ENCODE data around the gene TMTC1. TPM values are rescaled to one million over a fixed set of nuclear protein-coding genes. Genes with fewer than 3 reads are reported as not detected.

TMTC1 gene
- polyA plus RNA-seq, 1 donor (not counting 4 experiments of a cell fraction or from before 2014, with no cell fraction given): 3.7 TPM

GRCh38 chr12:29463198-29463597 is 320.5 kb downstream of the TMTC1 start:
- Histone ChIP-seq H3K36me3 (ENCODE audit: control insufficient read depth in 2 of 2, extremely low read depth in 1 of 2, insufficient read depth in 2 of 2, low read length in 2 of 2) (no peaks in the 10 kb centered on the region), H2AFZ (ENCODE audit: control insufficient read depth, low read length) (no peak overlapping the region), H3K79me2 (ENCODE audit: control insufficient read depth, insufficient read depth, low read length) (no peaks in the 10 kb centered on the region), H3K4me1 (ENCODE audit: control insufficient read depth, extremely low read depth, insufficient read depth, low read length) (no peaks in the 10 kb centered on the region), H3K27me3 (ENCODE audit: control insufficient read depth, extremely low read depth, insufficient read depth, low read length) (no peaks in the 10 kb centered on the region), H3K9ac (ENCODE audit: control insufficient read depth, extremely low read depth, insufficient read depth, low read length) (no peak overlapping the region), H3K27ac (ENCODE audit: control insufficient read depth, insufficient read depth, low read length) (no peak overlapping the region), H4K20me1 (ENCODE audit: control insufficient read depth, extremely low read depth, insufficient read depth, low read length) (no peaks in the 10 kb centered on the region), H3K4me3 (ENCODE audit: control insufficient read depth in 2 of 3, extremely low read depth in 1 of 3, insufficient read depth in 2 of 3, low read depth in 1 of 3, low read length in 3 of 3) (no peak overlapping the region), H3K9me1 (ENCODE audit: control insufficient read depth, extremely low read depth, insufficient read depth, low read length) (no peaks in the 10 kb centered on the region), H3K4me2 (ENCODE audit: control insufficient read depth, extremely low read depth, insufficient read depth, low read depth, low read length) (no peak overlapping the region), H3K9me3 (ENCODE audit: control insufficient read depth, low read depth, low read length) (no peaks in the 10 kb centered on the region)
- no peak for FAIRE-seq
- no peak for DNase-seq (ENCODE audit: low read depth, low spot score)
- TF ChIP-seq EZH2 (IDR thresholded peaks at IDR 0.05; ENCODE audit: low read length): no peak
- dilution Hi-C loops (cut with MboI; ENCODE audit: extremely low pct_ligation_motif_present, low sequenced_read_pairs): no loop called here

DNA sequence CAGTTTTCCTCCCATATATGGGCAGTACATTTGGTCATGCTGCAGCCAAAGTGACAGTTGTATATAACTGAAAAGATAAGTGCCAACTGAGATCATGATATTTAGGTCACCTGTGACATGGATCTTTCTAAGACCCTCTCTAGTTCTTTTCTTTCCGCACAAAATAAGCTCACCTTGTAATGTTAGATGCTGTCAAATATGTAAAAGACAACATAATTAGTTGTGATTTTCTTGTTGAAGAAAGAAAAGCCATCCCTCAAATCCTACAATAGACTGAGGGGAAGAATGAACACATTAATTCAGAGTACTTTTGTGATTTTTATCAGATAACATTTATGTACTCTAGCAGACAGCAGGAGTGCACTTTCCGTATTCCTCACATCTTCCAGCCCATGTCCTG is 323.7 kb downstream of the TMTC1 start:
- Histone ChIP-seq H3K9me3 (ENCODE audit: control insufficient read depth, low read depth, low read length) (no peaks in the 10 kb centered on the region), H3K27me3 (ENCODE audit: control insufficient read depth, extremely low read depth, insufficient read depth, low read length) (no peaks in the 10 kb centered on the region), H3K79me2 (ENCODE audit: control insufficient read depth, insufficient read depth, low read length) (no peaks in the 10 kb centered on the region), H3K4me1 (ENCODE audit: control insufficient read depth, extremely low read depth, insufficient read depth, low read length) (no peaks in the 10 kb centered on the region), H3K36me3 (ENCODE audit: control insufficient read depth in 2 of 2, extremely low read depth in 1 of 2, insufficient read depth in 2 of 2, low read length in 2 of 2) (no peaks in the 10 kb centered on the region), H2AFZ (ENCODE audit: control insufficient read depth, low read length) (no peak overlapping the region), H3K9ac (ENCODE audit: control insufficient read depth, extremely low read depth, insufficient read depth, low read length) (no peak overlapping the region), H3K27ac (ENCODE audit: control insufficient read depth, insufficient read depth, low read length) (no peak overlapping the region), H3K9me1 (ENCODE audit: control insufficient read depth, extremely low read depth, insufficient read depth, low read length) (no peaks in the 10 kb centered on the region), H3K4me2 (ENCODE audit: control insufficient read depth, extremely low read depth, insufficient read depth, low read depth, low read length) (no peak overlapping the region), H3K4me3 (ENCODE audit: control insufficient read depth in 2 of 3, extremely low read depth in 1 of 3, insufficient read depth in 2 of 3, low read depth in 1 of 3, low read length in 3 of 3) (no peak overlapping the region), H4K20me1 (ENCODE audit: control insufficient read depth, extremely low read depth, insufficient read depth, low read length) (no peaks in the 10 kb centered on the region)
- dilution Hi-C loops (cut with MboI; ENCODE audit: extremely low pct_ligation_motif_present, low sequenced_read_pairs): no loop called here
- DNase-seq (ENCODE audit: low read depth, low spot score): no peak
- FAIRE-seq: no peak
- no peak for TF ChIP-seq CTCF (optimal IDR thresholded peaks at IDR 0.05 in 1 of 3, IDR thresholded peaks at IDR 0.05 in 1 of 3, conservative IDR thresholded peaks at IDR 0.05 in 1 of 3; ENCODE audit: extremely low read depth in 1 of 3, insufficient read depth in 2 of 3, low read length in 3 of 3)
- no peak for TF ChIP-seq EZH2 (IDR thresholded peaks at IDR 0.05; ENCODE audit: low read length)

DNA sequence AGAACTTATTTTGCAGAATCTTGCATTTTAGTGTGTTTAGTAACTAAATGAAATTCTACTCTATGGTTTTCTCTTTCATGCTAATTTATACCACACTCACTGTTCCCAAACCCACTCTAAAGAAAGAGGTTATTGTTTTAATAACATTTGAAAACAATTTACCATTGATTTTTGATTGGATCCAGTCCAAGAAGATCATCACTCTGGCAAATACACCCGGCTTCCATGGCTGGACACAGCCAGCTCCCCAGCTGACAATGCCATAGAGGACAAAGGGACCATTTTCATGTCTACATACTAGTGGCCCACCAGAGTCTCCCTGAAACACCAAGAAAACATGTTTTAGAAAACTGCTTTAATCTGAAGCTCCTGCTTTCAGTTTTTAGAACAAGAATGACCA is 328.7 kb downstream of the TMTC1 start:
- no peak overlapping the region for H2AFZ ChIP-seq (ENCODE audit: control insufficient read depth, low read length)
- no peaks in the 10 kb centered on the region for H4K20me1 ChIP-seq (ENCODE audit: control insufficient read depth, extremely low read depth, insufficient read depth, low read length)
- no peaks in the 10 kb centered on the region for H3K27me3 ChIP-seq (ENCODE audit: control insufficient read depth, extremely low read depth, insufficient read depth, low read length)
- dilution Hi-C loops (cut with MboI; ENCODE audit: extremely low pct_ligation_motif_present, low sequenced_read_pairs): no loop called here
- no peak overlapping the region for H3K27ac ChIP-seq (ENCODE audit: control insufficient read depth, insufficient read depth, low read length)
- TF ChIP-seq CTCF (optimal IDR thresholded peaks at IDR 0.05 in 1 of 3, IDR thresholded peaks at IDR 0.05 in 1 of 3, conservative IDR thresholded peaks at IDR 0.05 in 1 of 3; ENCODE audit: extremely low read depth in 1 of 3, insufficient read depth in 2 of 3, low read length in 3 of 3) (no peak), EZH2 (IDR thresholded peaks at IDR 0.05; ENCODE audit: low read length) (no peak)
- no peaks in the 10 kb centered on the region for H3K4me1 ChIP-seq (ENCODE audit: control insufficient read depth, extremely low read depth, insufficient read depth, low read length)
- no peaks in the 10 kb centered on the region for H3K9me3 ChIP-seq (ENCODE audit: control insufficient read depth, low read depth, low read length)
- H3K4me3 ChIP-seq (ENCODE audit: control insufficient read depth in 2 of 3, extremely low read depth in 1 of 3, insufficient read depth in 2 of 3, low read depth in 1 of 3, low read length in 3 of 3): no peak overlapping the region
- DNase-seq (ENCODE audit: low read depth, low spot score) (no peak), FAIRE-seq (no peak)
- H3K9me1 ChIP-seq (ENCODE audit: control insufficient read depth, extremely low read depth, insufficient read depth, low read length): no peaks in the 10 kb centered on the region
- H3K4me2 ChIP-seq (ENCODE audit: control insufficient read depth, extremely low read depth, insufficient read depth, low read depth, low read length): no peak overlapping the region
- H3K9ac ChIP-seq (ENCODE audit: control insufficient read depth, extremely low read depth, insufficient read depth, low read length): no peak overlapping the region
- no peaks in the 10 kb centered on the region for H3K36me3 ChIP-seq (ENCODE audit: control insufficient read depth in 2 of 2, extremely low read depth in 1 of 2, insufficient read depth in 2 of 2, low read length in 2 of 2)
- H3K79me2 ChIP-seq (ENCODE audit: control insufficient read depth, insufficient read depth, low read length): no peaks in the 10 kb centered on the region
